Muscle of leg (tissue), 11 donors: ENCODE data around the gene LSM14B. TPM values are rescaled to one million over a fixed set of nuclear protein-coding genes. Genes with fewer than 3 reads are reported as not detected.
"Not testable (repeated sequence)": the region's sequence is repeated elsewhere in the genome, so short reads cannot be mapped to it uniquely, and the experiment has no call there.

Experiments
- DNase-seq: peaks from one replicate; pipeline ENCODE4 v3.0.0; 2013
- H3K27ac ChIP-seq: one replicate; pipeline ENCODE4 v1.5.1; 2013; ENCODE audit warnings: mild to moderate bottlenecking, low read length, control low read depth
- H3K27me3 ChIP-seq: one replicate; pipeline ENCODE4 v1.6.1; 2013; ENCODE audit warnings: low read length; ENCODE audit not compliant: control insufficient read depth, insufficient read depth
- H3K36me3 ChIP-seq: one replicate; pipeline ENCODE4 v1.6.1; 2013; ENCODE audit warnings: low read length; ENCODE audit not compliant: control insufficient read depth, insufficient read depth
- H3K4me1 ChIP-seq: one replicate; pipeline ENCODE4 v1.6.1; 2013; ENCODE audit warnings: low read length; ENCODE audit not compliant: control insufficient read depth, insufficient read depth
- H3K4me3 ChIP-seq: one replicate; pipeline ENCODE4 v1.5.1; 2013; ENCODE audit warnings: low read length, control low read depth
- H3K9me3 ChIP-seq: replicated peaks from 2 replicates; pipeline ENCODE4 v1.6.1; 2013; ENCODE audit warnings: low read depth, low read length; ENCODE audit not compliant: control insufficient read depth
- WGBS: methylation state at CpG from one replicate; pipeline ENCODE4 v1.1.5; 2013; ENCODE audit warnings: missing lambda C conversion rate; ENCODE audit not compliant: insufficient coverage; 5-methylcytosine and 5-hydroxymethylcytosine counted together
- polyA plus RNA-seq, 8 donors: library from polyadenylated mRNA; unstranded; fragments of 120-200 nt; gene quantifications; one replicate each; pipeline versions ENCODE4 v1.2.1 to v1.2.3, GENCODE V29; 2013; ENCODE audit warnings: inconsistent platforms in 1 of 8, low replicate concordance in 1 of 8; ENCODE audit not compliant: insufficient read length in 8 of 8, insufficient read depth in 1 of 8
- total RNA-seq: library from RNA; stranded (reverse); fragments of 120-200 nt; gene quantifications from one replicate; pipeline ENCODE4 v1.2.4, GENCODE V29; 2013

LSM14B gene
- total and polyA plus RNA-seq, 9 donors, result 57.1 to 83.1 (median 71.0) TPM

GRCh38 chr20:62146019-62146755 is 23.9 kb downstream of the LSM14B start:
- Histone ChIP-seq H3K9me3 (no peaks in the 10 kb centered on the region), H3K4me3 (no peak overlapping the region), H3K36me3 (peaks cover 2% of the 10 kb centered on the region), H3K27me3 (no peaks in the 10 kb centered on the region), H3K27ac (no peak overlapping the region), H3K4me1 (peaks cover 36% of the 10 kb centered on the region)
- whole genome bisulfite sequencing, result 91% methylated on average over 11 of the region's 22 CpGs
- DNase-seq, result no peak

GRCh38 chr20:62147125-62147524 is 24.9 kb downstream of the LSM14B start:
- peaks cover 26% of the 10 kb centered on the region for H3K4me1 ChIP-seq
- H3K27ac ChIP-seq, result no peak overlapping the region
- DNase-seq, result no peak
- no peak overlapping the region for H3K4me3 ChIP-seq
- peaks cover 1% of the 10 kb centered on the region for H3K36me3 ChIP-seq
- 87% methylated on average over 6 of the region's 6 CpGs for WGBS
- H3K9me3 ChIP-seq, result no peaks in the 10 kb centered on the region
- H3K27me3 ChIP-seq, result no peaks in the 10 kb centered on the region

GRCh38 chr20:62147528-62147927 is 25.3 kb downstream of the LSM14B start:
- peaks cover 26% of the 10 kb centered on the region for H3K4me1 ChIP-seq
- 91% methylated on average over 7 of the region's 9 CpGs for WGBS
- H3K27ac ChIP-seq, result no peak overlapping the region

GRCh38 chr20:62148383-62148782 is 26.1 kb downstream of the LSM14B start:
- DNase-seq, H3K4me3 ChIP-seq, H3K27me3 ChIP-seq, H3K9me3 ChIP-seq, H3K27ac ChIP-seq: not testable (repeated sequence)
- 87% methylated on average over 5 of the region's 10 CpGs for WGBS
- Histone ChIP-seq H3K4me1 (peaks cover 26% of the 10 kb centered on the region), H3K36me3 (peaks cover 10% of the 10 kb centered on the region)

More at GRCh38 chr20:62147528-62147927, 25.3 kb downstream of the LSM14B start:
- DNase-seq, result no peak
- Histone ChIP-seq H3K36me3 (peaks cover 5% of the 10 kb centered on the region), H3K27me3 (no peaks in the 10 kb centered on the region), H3K4me3 (no peak overlapping the region), H3K9me3 (no peaks in the 10 kb centered on the region)

GRCh38 chr20:62148908-62149314 is 26.6 kb downstream of the LSM14B start:
- Histone ChIP-seq H3K27me3 (no peaks in the 10 kb centered on the region), H3K36me3 (peaks cover 14% of the 10 kb centered on the region), H3K27ac (no peak overlapping the region), H3K9me3 (no peaks in the 10 kb centered on the region), H3K4me3 (no peak overlapping the region), H3K4me1 (peaks cover 26% of the 10 kb centered on the region)
- 87% methylated on average over 11 of the region's 20 CpGs for WGBS
- DNase-seq, result no peak

GRCh38 chr20:62149532-62150309 is 27.4 kb downstream of the LSM14B start:
- Histone ChIP-seq H3K27ac (no peak overlapping the region), H3K27me3 (no peaks in the 10 kb centered on the region), H3K4me3 (no peak overlapping the region), H3K4me1 (peaks cover 25% of the 10 kb centered on the region), H3K36me3 (peaks cover 22% of the 10 kb centered on the region), H3K9me3 (no peaks in the 10 kb centered on the region)
- DNase-seq, result no peak
- 46% methylated on average over 20 of the region's 24 CpGs for WGBS

GRCh38 chr20:62150310-62150575 is 28.0 kb downstream of the LSM14B start:
- Histone ChIP-seq H3K4me3 (no peak overlapping the region), H3K27me3 (no peaks in the 10 kb centered on the region), H3K4me1 (peaks cover 19% of the 10 kb centered on the region), H3K9me3 (no peaks in the 10 kb centered on the region), H3K27ac (no peak overlapping the region), H3K36me3 (peaks cover 22% of the 10 kb centered on the region)
- 95% methylated on average over 7 of the region's 11 CpGs for WGBS
- no peak for DNase-seq

- Histone ChIP-seq H3K4me3 (no peak overlapping the region), H3K27me3 (no peaks in the 10 kb centered on the region), H3K9me3 (no peaks in the 10 kb centered on the region), H3K36me3 (peaks cover 22% of the 10 kb centered on the region), H3K4me1 (peaks cover 16% of the 10 kb centered on the region), H3K27ac (no peak overlapping the region)
- WGBS, result 87% methylated on average over 11 of the region's 11 CpGs
- no peak for DNase-seq
Observed at GRCh38 chr20:62151225-62151624, 28.9 kb downstream of the LSM14B start.

GRCh38 chr20:62151835-62152364 is 29.6 kb downstream of the LSM14B start:
- peaks cover 22% of the 10 kb centered on the region for H3K36me3 ChIP-seq
- no peaks in the 10 kb centered on the region for H3K27me3 ChIP-seq
- H3K9me3 ChIP-seq, result no peaks in the 10 kb centered on the region
- 85% methylated on average over 22 of the region's 23 CpGs for WGBS
- H3K4me3 ChIP-seq, result no peak overlapping the region
- peaks cover 23% of the 10 kb centered on the region for H3K4me1 ChIP-seq
- no peak for DNase-seq
- H3K27ac ChIP-seq, result no peak overlapping the region

- H3K36me3 ChIP-seq, result peaks cover 28% of the 10 kb centered on the region
- no peak for DNase-seq
- WGBS, result 84% methylated on average over 26 of the region's 29 CpGs
- no peaks in the 10 kb centered on the region for H3K9me3 ChIP-seq
- H3K27me3 ChIP-seq, result no peaks in the 10 kb centered on the region
- peaks cover 12% of the 10 kb centered on the region for H3K4me1 ChIP-seq
- H3K27ac ChIP-seq, result no peak overlapping the region
- no peak overlapping the region for H3K4me3 ChIP-seq
Observed at GRCh38 chr20:62155428-62156253, 33.4 kb downstream of the LSM14B start.
